Measurements from ENCODE around the gene PIK3R5.

DNA sequence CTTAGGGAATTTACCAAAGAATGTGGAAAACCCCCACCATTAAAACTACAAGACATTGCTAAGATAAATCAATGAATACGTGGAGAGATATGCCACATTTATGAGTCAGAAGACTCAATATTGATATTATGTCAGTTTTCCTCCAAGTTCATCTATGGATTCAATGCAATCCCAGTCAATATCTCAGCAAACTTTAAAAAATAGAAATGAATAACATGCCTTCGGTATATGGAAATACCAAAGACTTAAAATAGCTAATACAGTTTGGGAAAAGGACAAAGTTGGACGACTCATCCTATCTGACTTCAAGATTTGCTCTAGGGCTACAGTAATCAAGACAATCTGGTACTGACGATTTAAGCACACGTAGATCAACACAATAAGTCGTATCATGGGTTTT, 31.2 kb downstream of the PIK3R5 start:
- TF ChIP-seq POLR2A (IDR thresholded peaks at IDR 0.05; ENCODE audit: low read length) (no peak), GATA1 (IDR thresholded peaks at IDR 0.05; ENCODE audit: low read depth, low read length) (no peak)

Measured in erythroblast (primary cell).